Right atrium auricular region (tissue), 2 donors: ENCODE results near the gene DYSF. TPM values are rescaled to one million over a fixed set of nuclear protein-coding genes. Genes with fewer than 3 reads are reported as not detected.

ENCODE experiments used
- DNase-seq: peaks from one replicate; pipeline ENCODE4 v3.0.0-alpha.2; 2019; ENCODE audit warnings: low spot score
- H3K27ac ChIP-seq, 2 donors: fragments of 200-600 bp; sonication (generic); 1 replicate in 1 of 2; 2 replicates in 1 of 2; pipeline ENCODE4 v1.5.1; 2016 to 2019
- H3K27me3 ChIP-seq, 2 donors: fragments of 200-600 bp; sonication (generic); one replicate each; pipeline versions ENCODE4 v1.5.1 to v1.6.0; 2017 to 2019
- H3K36me3 ChIP-seq: fragments of 200-600 bp; sonication (generic); one replicate; pipeline ENCODE4 v1.5.1; 2016
- H3K4me1 ChIP-seq, 2 donors: fragments of 200-600 bp; sonication (generic); one replicate each; pipeline versions ENCODE4 v1.5.1 to v1.6.0; 2017 to 2019
- H3K4me3 ChIP-seq, 2 donors: fragments of 200-600 bp; sonication (generic); 1 replicate in 1 of 2; 2 replicates in 1 of 2; pipeline ENCODE4 v1.5.1; 2017 to 2019; ENCODE audit warnings: mild to moderate bottlenecking in 1 of 2, moderate library complexity in 1 of 2
- H3K9me3 ChIP-seq, 2 donors: fragments of 200-600 bp; sonication (generic); one replicate each; pipeline ENCODE4 v1.5.1; 2019
- total RNA-seq, 2 donors: library from RNA; depleted of rRNA; stranded (reverse); fragments of >200 nt; gene quantifications; one replicate each; pipeline ENCODE4 v1.1.0, GENCODE V29; 2016
- TF ChIP-seq, protein P1 (sequence below), 2 donors: fragments of 200-600 bp; sonication (generic); IDR thresholded peaks; one replicate each; pipeline ENCODE4 v1.5.1; 2019; ENCODE audit warnings: antibody characterized with exemption in 2 of 2

The DYSF gene
- total RNA-seq, 2 donors from 2014 or later, result 31.3 to 52.1 TPM

DNA sequence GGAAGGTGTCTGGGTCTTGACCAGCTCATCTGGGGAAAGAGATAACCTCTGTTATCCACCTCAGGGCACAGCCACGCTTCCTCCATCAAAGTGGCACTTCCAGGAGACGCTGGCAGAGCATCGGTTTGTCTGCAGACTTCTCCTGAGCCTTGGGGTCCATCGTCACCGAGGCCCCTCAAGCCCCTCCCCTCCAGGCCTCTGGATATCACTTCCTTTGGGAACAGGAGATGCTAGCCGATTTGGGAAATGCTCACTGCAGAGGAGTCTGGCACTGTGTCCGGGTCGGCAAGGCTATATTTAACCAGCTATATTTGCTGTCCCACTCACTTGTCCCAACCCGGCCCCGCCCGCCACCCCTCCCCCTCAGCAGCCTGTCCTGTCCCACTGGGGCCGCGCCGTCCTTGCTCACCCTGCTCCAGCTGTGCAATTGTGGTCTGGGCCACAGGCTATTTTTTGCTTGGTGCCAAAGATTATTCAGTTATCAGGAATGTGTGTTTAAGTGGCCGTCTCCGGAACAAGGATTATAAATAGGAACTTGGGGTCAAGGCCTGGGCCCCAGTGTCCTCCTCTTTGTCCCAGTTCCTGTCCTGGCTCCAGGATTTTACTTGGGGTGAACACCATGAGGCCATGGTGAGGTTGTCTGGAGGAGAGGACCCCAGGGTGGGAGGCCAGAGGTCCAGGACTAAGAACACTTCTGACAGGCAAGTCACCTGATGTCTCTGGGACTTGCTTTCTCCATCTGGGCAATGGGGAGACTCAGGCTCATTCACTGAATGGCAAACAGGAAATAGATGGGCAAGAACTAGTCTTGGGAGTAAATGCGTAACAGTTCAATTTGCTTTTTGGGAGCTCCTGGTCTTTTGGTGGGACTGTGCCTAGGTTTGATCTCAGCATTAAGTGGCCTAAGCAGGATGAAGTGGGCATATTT is 263.6 kb downstream of the DYSF start:
- TF ChIP-seq, protein P1, sequence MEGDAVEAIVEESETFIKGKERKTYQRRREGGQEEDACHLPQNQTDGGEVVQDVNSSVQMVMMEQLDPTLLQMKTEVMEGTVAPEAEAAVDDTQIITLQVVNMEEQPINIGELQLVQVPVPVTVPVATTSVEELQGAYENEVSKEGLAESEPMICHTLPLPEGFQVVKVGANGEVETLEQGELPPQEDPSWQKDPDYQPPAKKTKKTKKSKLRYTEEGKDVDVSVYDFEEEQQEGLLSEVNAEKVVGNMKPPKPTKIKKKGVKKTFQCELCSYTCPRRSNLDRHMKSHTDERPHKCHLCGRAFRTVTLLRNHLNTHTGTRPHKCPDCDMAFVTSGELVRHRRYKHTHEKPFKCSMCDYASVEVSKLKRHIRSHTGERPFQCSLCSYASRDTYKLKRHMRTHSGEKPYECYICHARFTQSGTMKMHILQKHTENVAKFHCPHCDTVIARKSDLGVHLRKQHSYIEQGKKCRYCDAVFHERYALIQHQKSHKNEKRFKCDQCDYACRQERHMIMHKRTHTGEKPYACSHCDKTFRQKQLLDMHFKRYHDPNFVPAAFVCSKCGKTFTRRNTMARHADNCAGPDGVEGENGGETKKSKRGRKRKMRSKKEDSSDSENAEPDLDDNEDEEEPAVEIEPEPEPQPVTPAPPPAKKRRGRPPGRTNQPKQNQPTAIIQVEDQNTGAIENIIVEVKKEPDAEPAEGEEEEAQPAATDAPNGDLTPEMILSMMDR (IDR thresholded peaks at IDR 0.05), result no peak
- H3K4me3 ChIP-seq, result no peak overlapping the region
- H3K9me3 ChIP-seq, result no peaks in the 10 kb centered on the region
- no peaks in the 10 kb centered on the region for H3K36me3 ChIP-seq
- H3K27me3 ChIP-seq, result no peaks in the 10 kb centered on the region
- peak overlapping the region; percentile 65 to 82 for H3K27ac ChIP-seq
- peak; percentile 96 for DNase-seq
- peaks cover 0 to 88% of the 10 kb centered on the region in 2 donors for H3K4me1 ChIP-seq

GRCh38 chr2:71718686-71719085 is 265.3 kb downstream of the DYSF start:
- Histone ChIP-seq H3K9me3 (peaks cover 0 to under 1% of the 10 kb centered on the region in 2 donors), H3K27me3 (no peaks in the 10 kb centered on the region), H3K4me3 (no peak overlapping the region), H3K4me1 (peaks cover 0 to 83% of the 10 kb centered on the region in 2 donors), H3K36me3 (no peaks in the 10 kb centered on the region), H3K27ac (peak overlapping the region; percentile 23 to 82)
- TF ChIP-seq, protein P1 (IDR thresholded peaks at IDR 0.05), result no peak
- DNase-seq, result no peak

- Histone ChIP-seq H3K36me3 (no peaks in the 10 kb centered on the region), H3K4me1 (peaks cover 0 to 73% of the 10 kb centered on the region in 2 donors), H3K27ac (peak overlapping the region; percentile 61 to 82), H3K9me3 (peaks cover 0 to 11% of the 10 kb centered on the region in 2 donors), H3K4me3 (no peak overlapping the region), H3K27me3 (no peaks in the 10 kb centered on the region)
- no peak for DNase-seq
- TF ChIP-seq, protein P1 (IDR thresholded peaks at IDR 0.05), result no peak
Observed at GRCh38 chr2:71719520-71720282, 266.3 kb downstream of the DYSF start.

DNA sequence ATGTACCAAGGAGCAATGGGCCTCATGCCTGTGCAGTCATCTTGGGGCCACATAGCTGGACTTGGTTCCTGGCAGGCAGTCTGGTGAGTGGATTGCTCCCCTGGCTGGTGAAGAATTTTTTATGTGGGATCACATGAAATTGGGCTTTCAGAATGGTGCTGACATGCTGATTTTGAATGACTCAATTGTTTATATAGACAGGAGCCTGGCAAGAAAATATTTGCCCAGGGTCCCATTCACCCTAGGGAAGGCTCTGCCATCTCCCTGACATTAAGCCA is 266.9 kb downstream of the DYSF start:
- H3K4me3 ChIP-seq, result no peak overlapping the region
- H3K4me1 ChIP-seq, result peaks cover 0 to 68% of the 10 kb centered on the region in 2 donors
- H3K36me3 ChIP-seq, result no peaks in the 10 kb centered on the region
- H3K27me3 ChIP-seq, result no peaks in the 10 kb centered on the region
- peaks cover 0 to 16% of the 10 kb centered on the region in 2 donors for H3K9me3 ChIP-seq
- peak overlapping the region; percentile 61 to 82 for H3K27ac ChIP-seq
- no peak for DNase-seq
- TF ChIP-seq, protein P1 (IDR thresholded peaks at IDR 0.05), result no peak

GRCh38 chr2:71720596-71721361 is 267.4 kb downstream of the DYSF start:
- Histone ChIP-seq H3K9me3 (peaks cover 0 to 21% of the 10 kb centered on the region in 2 donors), H3K27me3 (no peaks in the 10 kb centered on the region), H3K36me3 (no peaks in the 10 kb centered on the region), H3K4me3 (no peak overlapping the region), H3K27ac (peak overlapping the region; percentile 59 to 61), H3K4me1 (peaks cover 0 to 62% of the 10 kb centered on the region in 2 donors)
- DNase-seq, result no peak
- TF ChIP-seq, protein P1 (IDR thresholded peaks at IDR 0.05), result no peak
